ENCODE results near the gene XDH.

GRCh38 chr2:31333527-31334183 is 80.9 kb downstream of the XDH start:
- TF ChIP-seq, protein P1, sequence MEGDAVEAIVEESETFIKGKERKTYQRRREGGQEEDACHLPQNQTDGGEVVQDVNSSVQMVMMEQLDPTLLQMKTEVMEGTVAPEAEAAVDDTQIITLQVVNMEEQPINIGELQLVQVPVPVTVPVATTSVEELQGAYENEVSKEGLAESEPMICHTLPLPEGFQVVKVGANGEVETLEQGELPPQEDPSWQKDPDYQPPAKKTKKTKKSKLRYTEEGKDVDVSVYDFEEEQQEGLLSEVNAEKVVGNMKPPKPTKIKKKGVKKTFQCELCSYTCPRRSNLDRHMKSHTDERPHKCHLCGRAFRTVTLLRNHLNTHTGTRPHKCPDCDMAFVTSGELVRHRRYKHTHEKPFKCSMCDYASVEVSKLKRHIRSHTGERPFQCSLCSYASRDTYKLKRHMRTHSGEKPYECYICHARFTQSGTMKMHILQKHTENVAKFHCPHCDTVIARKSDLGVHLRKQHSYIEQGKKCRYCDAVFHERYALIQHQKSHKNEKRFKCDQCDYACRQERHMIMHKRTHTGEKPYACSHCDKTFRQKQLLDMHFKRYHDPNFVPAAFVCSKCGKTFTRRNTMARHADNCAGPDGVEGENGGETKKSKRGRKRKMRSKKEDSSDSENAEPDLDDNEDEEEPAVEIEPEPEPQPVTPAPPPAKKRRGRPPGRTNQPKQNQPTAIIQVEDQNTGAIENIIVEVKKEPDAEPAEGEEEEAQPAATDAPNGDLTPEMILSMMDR (IDR thresholded peaks at IDR 0.05; ENCODE audit: borderline replicate concordance, extremely low read depth, low read length, poor library complexity, severe bottlenecking), result peak; percentile 99
- no peak for TF ChIP-seq EZH2 (IDR thresholded peaks at IDR 0.05; ENCODE audit: borderline replicate concordance, low read depth, low read length, severe bottlenecking)

Measured in DND-41 (cell line).